A673 (cell line): Measurements from ENCODE around the gene KRTAP5-2.

Experiments used
- EZH2 ChIP-seq: fragments of 200-600 bp; sonication (generic); IDR thresholded peaks from 2 replicates; pipeline ENCODE4 v1.6.1; 2017; ENCODE audit warnings: borderline replicate concordance, low read depth, mild to moderate bottlenecking, mixed read lengths, antibody characterized with exemption, low read length; ENCODE audit not compliant: poor library complexity, severe bottlenecking
- TF ChIP-seq, protein P1 (sequence below): fragments of 300-800, 200-600 bp; sonication (generic); conservative IDR thresholded peaks from 2 replicates; pipeline ENCODE4 v1.5.1; 2017; ENCODE audit warnings: low read depth, mild to moderate bottlenecking, antibody characterized with exemption, low read length, moderate library complexity, mixed read lengths

DNA sequence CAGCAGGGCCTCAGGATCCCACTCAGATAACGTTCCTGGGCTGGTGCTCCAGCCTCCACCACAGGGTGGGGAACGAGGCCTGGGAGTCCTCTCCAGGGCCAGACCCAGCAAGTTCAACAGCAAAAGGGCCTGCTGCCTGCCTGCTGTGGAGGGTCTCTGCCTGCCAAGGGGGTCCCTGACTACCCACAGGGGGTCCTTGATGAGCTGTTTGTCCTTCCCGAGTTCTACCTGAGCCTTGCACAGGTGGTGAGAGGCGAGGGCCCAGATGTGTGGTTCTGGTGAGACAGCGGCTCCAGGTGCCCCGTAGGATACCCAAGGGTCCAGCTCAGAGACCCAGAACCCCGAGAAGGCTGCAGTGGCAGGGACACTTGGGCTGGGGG is 30.4 kb downstream of the KRTAP5-2 start:
- TF ChIP-seq, protein P1, sequence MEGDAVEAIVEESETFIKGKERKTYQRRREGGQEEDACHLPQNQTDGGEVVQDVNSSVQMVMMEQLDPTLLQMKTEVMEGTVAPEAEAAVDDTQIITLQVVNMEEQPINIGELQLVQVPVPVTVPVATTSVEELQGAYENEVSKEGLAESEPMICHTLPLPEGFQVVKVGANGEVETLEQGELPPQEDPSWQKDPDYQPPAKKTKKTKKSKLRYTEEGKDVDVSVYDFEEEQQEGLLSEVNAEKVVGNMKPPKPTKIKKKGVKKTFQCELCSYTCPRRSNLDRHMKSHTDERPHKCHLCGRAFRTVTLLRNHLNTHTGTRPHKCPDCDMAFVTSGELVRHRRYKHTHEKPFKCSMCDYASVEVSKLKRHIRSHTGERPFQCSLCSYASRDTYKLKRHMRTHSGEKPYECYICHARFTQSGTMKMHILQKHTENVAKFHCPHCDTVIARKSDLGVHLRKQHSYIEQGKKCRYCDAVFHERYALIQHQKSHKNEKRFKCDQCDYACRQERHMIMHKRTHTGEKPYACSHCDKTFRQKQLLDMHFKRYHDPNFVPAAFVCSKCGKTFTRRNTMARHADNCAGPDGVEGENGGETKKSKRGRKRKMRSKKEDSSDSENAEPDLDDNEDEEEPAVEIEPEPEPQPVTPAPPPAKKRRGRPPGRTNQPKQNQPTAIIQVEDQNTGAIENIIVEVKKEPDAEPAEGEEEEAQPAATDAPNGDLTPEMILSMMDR: no peak
- TF ChIP-seq EZH2: no peak
